NCI-H2196 (cell line): Measurements from ENCODE around the gene WNT7A.
A peak's percentile ranks its signal among the peaks of the same experiment; 100 is the strongest.
"Not testable (repeated sequence)": the region's sequence is repeated elsewhere in the genome, so short reads cannot be mapped to it uniquely, and the experiment has no call there.

Experiments used
- DNase-seq: peaks from one replicate; lab custom pipeline; 2025; ENCODE audit not compliant: unreplicated experiment; lab: John Stamatoyannopoulos, UW

Gene WNT7A

DNA sequence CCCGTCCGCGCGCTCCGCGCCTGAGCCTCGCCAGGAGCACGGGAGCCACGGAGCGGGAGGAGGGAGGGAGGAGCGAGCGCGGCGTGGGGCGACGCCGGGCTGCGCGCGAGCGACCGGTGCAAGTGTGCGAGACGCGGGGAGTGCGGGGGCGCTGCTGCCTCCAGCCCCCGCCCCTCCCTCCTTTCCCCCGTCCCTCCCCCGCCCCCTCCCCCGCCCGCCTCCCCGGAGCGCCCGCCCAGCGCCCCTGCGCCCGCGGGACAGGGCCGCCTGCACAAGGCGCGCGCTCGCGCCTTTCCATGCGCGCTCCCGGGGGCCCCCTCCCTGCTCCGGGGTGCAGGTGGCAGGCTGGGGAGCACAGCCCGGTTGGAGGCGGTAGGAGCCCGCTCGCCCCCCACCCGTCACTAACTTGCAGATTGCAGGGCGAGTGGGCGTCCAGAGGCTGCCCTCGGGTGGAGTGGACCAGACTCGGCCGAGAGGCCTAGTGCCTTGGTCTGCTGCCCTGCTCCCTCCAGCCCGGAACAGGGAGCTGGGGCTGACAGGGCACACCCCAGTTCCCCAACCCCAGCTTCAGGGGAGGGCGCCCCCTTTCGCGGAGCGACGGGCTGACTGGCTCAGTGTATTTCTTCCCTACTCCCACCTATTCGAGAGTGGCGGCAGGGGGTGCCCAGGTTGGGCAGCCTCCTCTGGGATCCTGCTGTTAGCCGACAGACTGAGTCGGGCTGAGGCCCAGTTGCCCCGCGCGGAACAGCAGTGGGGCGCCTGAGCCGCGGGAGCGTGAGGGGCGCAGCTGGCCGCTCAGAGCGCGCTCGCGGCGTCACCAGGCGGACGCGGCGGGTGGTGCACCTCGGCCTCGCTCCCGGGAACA, at the start of gene WNT7A:
WNT7A (minus strand) TSS at position 126 of the 865 bp plus-strand sequence. CDS start 255 bp downstream, outside the sequence.
- no peak for DNase-seq

GRCh38 chr3:13928741-13929140, 48.9 kb upstream of the WNT7A start:
- DNase-seq = not testable (repeated sequence)

- no peak for DNase-seq
These were observed 47.4 kb upstream of the WNT7A start for GRCh38 chr3:13927295-13927694.

DNA sequence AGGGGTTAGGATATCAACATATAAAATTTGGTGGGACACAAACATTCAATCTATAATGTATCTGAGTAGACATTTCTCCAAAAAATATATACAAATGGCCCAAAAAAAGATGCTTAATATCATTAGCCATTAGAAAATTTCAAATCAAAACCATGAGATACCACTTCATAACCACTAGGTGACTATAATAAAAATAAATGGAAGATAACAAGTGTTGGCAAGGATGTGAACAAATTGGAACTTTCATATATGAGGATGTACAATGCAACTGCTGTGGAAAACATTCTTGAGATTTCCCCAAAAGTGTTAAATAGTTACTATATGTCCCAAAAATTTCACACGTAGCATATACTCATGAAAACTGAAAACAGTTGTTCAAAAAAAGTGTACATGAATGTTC, 36.5 kb upstream of the WNT7A start:
- DNase-seq = no peak

- DNase-seq = no peak
These were observed 22.9 kb upstream of the WNT7A start for GRCh38 chr3:13902648-13903238.

DNA sequence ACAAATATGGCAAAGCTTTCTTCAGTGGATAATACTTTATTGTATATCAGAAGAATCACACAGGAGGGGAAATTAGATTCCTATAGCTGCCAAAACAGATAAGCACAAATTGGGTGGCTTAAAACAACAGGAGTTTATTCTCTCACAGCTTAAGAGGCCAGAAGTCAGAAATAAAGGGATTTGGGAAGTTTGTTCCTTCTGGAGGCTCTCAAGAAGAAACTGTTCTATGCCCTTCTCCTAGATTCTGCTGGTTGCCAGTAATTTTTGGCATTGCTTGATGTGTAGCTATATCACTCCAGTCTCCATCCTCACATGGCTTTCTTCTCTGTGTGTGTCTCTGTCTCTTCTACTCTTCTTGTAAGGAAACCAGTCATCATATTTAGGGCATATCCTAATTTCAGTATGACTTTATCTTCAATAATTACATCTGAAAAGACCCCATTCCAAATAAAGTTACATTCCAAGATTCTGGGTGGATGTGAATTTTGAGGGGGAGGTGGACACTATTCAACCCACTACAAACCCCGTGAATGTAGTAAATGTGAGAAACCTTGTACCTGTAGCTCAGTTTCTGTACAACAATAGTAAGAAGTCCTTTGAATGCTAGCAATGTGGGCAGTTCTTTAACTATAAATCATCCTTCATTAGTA, 22.2 kb upstream of the WNT7A start:
- DNase-seq = no peak

DNA sequence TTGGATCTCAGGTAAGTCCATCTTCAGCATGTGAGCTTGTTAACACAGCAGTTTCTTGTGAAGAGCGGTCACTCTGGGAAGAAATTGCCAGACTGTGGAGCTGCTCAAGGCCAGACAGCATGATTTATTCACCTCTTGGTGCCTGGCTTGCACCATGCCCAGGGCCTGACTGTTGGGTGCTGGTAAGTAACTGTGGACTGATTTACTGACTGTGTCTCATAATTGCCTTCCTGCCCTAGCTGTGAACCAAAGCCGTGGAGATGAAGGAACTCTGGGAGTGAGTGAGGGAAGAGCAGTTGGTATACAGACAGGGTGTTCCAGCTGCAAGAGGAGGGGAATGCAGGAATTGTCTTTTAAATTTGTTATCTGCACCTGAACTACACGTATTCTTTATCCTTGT, 18.5 kb upstream of the WNT7A start:
- no peak for DNase-seq

GRCh38 chr3:13896473-13897154, 16.7 kb upstream of the WNT7A start:
- peak; percentile 39 for DNase-seq

DNA sequence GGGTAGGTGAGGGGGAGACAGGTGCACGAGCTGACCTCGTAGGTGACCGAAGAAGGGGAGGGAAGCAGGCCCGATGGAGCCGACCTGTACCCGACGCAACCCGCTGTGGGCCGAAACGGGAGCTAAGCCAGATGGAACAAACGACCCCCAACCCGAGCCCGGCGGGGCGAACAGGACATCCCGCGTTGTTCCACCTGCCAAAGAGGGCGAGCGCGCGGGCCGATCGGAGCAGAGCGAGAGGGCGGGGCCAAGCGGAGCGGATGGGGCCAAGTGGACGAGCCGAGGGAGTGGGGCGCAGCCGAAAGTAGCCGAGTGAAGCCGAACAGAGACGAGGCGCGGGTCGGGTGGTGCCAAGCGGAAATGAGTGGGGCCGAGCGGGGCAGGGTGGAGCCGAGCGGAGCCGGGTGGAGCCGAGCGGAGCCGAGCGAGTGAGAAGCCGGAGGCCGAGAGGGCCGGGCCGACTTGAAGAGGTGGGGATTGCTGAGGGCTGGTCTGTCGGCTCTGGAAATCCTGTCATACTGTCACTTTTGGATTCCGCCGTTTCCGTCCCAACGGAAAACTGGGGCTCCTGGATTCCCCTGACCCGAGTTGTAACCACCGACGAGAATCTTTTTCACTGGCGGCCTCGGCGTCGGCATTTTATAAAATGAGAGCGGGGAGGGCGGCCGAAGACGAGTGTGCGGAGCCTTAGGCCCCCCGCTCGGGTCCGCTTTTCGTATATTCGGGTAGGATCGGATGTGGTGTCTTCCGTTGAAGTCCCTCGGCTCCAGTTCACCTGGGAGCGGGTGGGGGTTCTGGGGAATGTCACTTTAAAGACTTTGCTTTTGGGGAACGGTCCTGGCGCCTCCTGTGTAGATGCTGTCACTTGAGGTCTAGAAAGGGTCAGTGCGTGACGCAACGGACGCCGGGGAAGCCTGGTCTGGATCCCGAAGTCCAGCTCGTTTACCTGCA, 15.6 kb upstream of the WNT7A start:
- DNase-seq = peak; percentile 2

- DNase-seq = no peak
These were observed 14.9 kb upstream of the WNT7A start for GRCh38 chr3:13894807-13895154.

DNA sequence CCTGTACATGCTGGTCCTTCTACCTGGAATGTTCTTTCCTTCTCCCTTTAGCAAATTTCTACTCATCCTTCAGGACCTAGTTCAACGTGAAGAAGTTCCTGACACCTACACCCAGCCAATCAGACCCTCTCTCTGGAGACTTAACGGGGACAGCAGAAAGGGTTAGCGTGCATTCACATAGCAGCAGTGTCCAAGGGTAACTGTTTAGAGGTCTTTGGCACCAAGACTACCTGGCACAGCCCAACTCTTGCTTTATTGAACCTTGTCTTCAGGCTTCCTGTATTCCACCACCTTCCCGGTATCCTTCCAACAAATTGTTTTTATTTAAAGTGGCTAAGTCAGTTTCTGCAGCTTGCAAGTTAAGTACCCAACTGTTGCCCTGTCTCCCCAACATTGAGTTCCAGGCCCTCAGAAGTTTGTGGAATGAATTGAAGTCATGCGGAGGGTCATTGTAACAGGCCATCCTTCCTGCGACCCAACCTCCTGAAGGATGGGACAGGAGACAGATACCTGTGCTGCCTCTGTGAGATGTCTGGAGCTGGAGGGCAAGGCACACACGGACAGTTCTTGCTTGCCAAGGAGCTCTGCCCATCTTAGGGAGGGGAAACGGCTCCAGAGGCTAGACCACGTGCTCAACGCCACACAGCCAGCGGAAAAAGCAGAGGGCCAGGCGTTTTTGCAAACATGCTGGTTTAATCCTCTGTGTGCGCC, 14.4 kb upstream of the WNT7A start:
- DNase-seq = no peak

DNA sequence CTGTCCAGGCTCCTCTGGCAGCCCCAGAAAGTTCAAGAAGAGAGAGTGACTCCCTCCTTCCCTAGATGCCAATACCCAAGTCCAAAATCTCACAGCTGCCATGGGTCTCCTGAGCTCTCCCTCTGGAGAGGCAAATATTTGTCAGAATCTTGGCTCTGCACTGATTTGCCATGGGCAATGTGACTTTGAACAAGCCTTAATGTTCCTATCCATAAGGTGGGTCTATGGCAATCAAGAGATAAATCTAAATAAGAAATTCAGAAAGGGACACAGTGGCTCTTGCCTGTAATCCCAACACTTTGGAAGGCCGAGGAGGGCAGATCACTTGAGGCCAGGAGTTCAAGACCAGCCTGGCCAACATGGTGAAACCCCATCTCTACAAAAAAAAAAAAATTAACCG, 12.4 kb upstream of the WNT7A start:
- no peak for DNase-seq

GRCh38 chr3:13891492-13892073, 11.7 kb upstream of the WNT7A start:
- no peak for DNase-seq

DNA sequence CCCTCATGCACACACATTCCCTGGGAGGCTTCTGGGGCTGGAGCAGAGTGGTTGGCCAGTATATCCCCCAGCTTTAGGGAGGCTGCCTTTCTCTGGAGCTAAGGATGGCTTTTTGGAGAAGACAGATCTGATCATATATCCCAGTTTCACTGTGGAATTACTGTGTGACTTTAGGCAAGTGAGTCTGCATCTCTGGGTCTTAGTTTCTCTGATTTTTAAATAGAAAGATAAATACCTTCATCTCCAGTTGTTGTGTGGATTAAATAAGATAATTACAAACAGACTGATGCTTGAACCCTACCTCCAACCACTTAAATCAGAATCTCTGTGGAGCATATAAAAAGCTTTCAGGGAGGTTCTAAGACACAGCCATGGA, 11.1 kb upstream of the WNT7A start:
- no peak for DNase-seq

DNA sequence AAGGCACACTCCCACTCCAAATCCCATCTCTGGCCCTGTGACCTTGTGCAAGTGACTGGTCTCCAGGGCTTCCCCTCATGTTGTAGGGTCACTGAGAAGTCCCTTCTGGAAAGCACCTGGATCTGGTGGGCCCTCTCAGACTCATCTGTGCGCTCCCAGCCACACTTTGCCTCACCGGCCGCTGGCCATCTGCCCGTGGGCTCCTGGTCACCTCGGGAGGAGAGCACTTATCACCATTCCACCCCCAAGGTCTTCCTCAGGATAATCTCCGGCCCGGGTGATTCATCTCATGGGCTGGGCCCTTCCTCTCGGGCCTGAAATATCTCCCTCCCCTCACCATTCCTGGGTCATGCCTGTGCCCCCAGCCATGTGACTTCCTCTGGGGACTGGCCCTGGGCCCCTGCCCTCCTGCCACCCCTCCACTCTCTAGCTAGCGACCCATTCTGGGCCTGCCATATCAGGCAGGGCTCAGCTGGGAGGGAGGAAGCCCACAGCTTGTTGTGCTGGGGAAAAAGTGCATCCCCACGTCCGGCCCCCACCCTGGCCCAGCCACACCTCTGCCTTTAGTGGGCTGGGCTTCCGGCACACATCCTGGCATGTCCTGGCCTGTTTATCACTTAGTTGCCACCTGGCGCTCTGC, 10.6 kb upstream of the WNT7A start:
- no peak for DNase-seq

DNA sequence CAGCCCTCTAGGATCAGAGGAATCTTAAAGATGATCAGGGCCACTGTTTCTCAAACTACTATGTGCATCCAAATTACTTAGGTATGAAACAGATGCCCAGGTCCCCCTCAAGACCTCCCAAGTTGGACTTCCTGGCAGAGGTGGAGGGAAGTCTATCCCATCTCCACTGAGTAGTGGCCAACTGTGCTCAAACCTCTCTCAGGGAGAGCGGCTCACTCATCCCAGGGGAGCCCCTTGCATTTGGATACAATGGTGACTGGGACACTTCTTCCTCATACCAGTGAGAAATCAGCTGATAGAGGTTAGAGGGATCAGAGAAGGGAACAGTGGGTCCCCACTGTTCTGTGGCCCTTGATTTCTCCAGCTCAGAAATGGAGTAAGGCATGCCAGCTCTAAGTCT, 8.7 kb upstream of the WNT7A start:
- DNase-seq = no peak

- no peak for DNase-seq
These were observed 7.8 kb upstream of the WNT7A start for GRCh38 chr3:13887495-13888300.

GRCh38 chr3:13886593-13887129, 6.8 kb upstream of the WNT7A start:
- DNase-seq = no peak
